Liver (tissue), 9 donors: ENCODE data around the gene AJM1. TPM values are rescaled to one million over a fixed set of nuclear protein-coding genes. Genes with fewer than 3 reads are reported as not detected.

Experiments used
- DNase-seq: peaks from one replicate; pipeline ENCODE4 v3.0.0-alpha.2; 2017; ENCODE audit warnings: low spot score
- H3K27ac ChIP-seq, 2 donors: one replicate each; pipeline ENCODE4 v1.7.0; 2013; ENCODE audit warnings: inconsistent platforms in 2 of 2, low read length in 2 of 2, control low read depth in 1 of 2, low read depth in 1 of 2, mild to moderate bottlenecking in 1 of 2
- H3K27me3 ChIP-seq, 4 donors: one replicate each; pipeline versions ENCODE4 v1.6.1 to v1.7.0; 2013; ENCODE audit warnings: low read length in 3 of 4, inconsistent platforms in 1 of 4, mild to moderate bottlenecking in 1 of 4, moderate library complexity in 1 of 4; ENCODE audit not compliant: control insufficient read depth in 4 of 4, insufficient read depth in 4 of 4
- H3K36me3 ChIP-seq, 4 donors: one replicate each; pipeline versions ENCODE4 v1.6.1 to v1.7.0; 2013; ENCODE audit warnings: low read length in 3 of 4, mild to moderate bottlenecking in 3 of 4, low read depth in 1 of 4, moderate library complexity in 1 of 4; ENCODE audit not compliant: control insufficient read depth in 4 of 4, insufficient read depth in 3 of 4
- H3K4me1 ChIP-seq, 4 donors: one replicate each; pipeline versions ENCODE4 v1.6.1 to v1.7.0; 2013; ENCODE audit warnings: low read length in 3 of 4, mild to moderate bottlenecking in 3 of 4, moderate library complexity in 1 of 4; ENCODE audit not compliant: control insufficient read depth in 4 of 4, insufficient read depth in 4 of 4
- H3K4me3 ChIP-seq, 3 donors: one replicate each; pipeline versions ENCODE4 v1.6.1 to v1.7.0; 2013; ENCODE audit warnings: low read length in 3 of 3, control low read depth in 1 of 3, low read depth in 1 of 3, mild to moderate bottlenecking in 1 of 3
- H3K9ac ChIP-seq, 2 donors: one replicate each; pipeline ENCODE4 v1.7.0; 2013; ENCODE audit warnings: low read length in 2 of 2, mild to moderate bottlenecking in 2 of 2, moderate library complexity in 2 of 2, control low read depth in 1 of 2, low read depth in 1 of 2
- H3K9me3 ChIP-seq, 4 donors: one replicate each; pipeline versions ENCODE4 v1.6.1 to v1.7.0; 2013; ENCODE audit warnings: low read length in 3 of 4; ENCODE audit not compliant: control insufficient read depth in 4 of 4
- ATF3 ChIP-seq: IDR thresholded peaks from 2 replicates; pipeline ENCODE4 v1.6.1; 2016; ENCODE audit warnings: antibody characterized with exemption
- CTCF ChIP-seq: fragments of 150-350 bp; IDR thresholded peaks from 2 replicates; pipeline ENCODE4 v1.5.1; 2017; ENCODE audit warnings: improper control_type of control experiment, low read depth, low read length; ENCODE audit not compliant: missing input control
- EGR1 ChIP-seq, 2 donors: IDR thresholded peaks; 2 replicates each; pipeline ENCODE4 v1.6.1; 2016 to 2018; ENCODE audit warnings: antibody characterized with exemption in 2 of 2, low read depth in 2 of 2
- FOXA1 ChIP-seq: IDR thresholded peaks from 2 replicates; pipeline ENCODE4 v1.6.1; 2016; ENCODE audit warnings: antibody characterized with exemption
- FOXA2 ChIP-seq: IDR thresholded peaks from 2 replicates; pipeline ENCODE4 v1.6.1; 2016; ENCODE audit warnings: antibody characterized with exemption
- GABPA ChIP-seq, 2 donors: IDR thresholded peaks in 1 of 2; conservative IDR thresholded peaks in 1 of 2; 2 replicates each; pipeline ENCODE4 v1.6.1; 2016; ENCODE audit warnings: antibody characterized with exemption in 2 of 2, mild to moderate bottlenecking in 1 of 2, moderate library complexity in 1 of 2
- HNF4A ChIP-seq, 2 donors: conservative IDR thresholded peaks; 2 replicates each; pipeline ENCODE4 v1.6.1; 2016; ENCODE audit warnings: antibody characterized with exemption in 2 of 2, mild to moderate bottlenecking in 2 of 2
- HNF4G ChIP-seq: IDR thresholded peaks from 2 replicates; pipeline ENCODE4 v1.6.1; 2016; ENCODE audit warnings: antibody characterized with exemption
- JUND ChIP-seq, 2 donors: IDR thresholded peaks; 2 replicates each; pipeline ENCODE4 v1.6.1; 2016; ENCODE audit warnings: antibody characterized with exemption in 2 of 2
- MAX ChIP-seq: IDR thresholded peaks from 2 replicates; pipeline ENCODE4 v1.6.1; 2016; ENCODE audit warnings: antibody characterized with exemption
- NR2F2 ChIP-seq: IDR thresholded peaks from 2 replicates; pipeline ENCODE4 v1.6.1; 2016; ENCODE audit warnings: antibody characterized with exemption
- RAD21 ChIP-seq, 2 donors: IDR thresholded peaks; 2 replicates each; pipeline ENCODE4 v1.6.1; 2016; ENCODE audit warnings: antibody characterized with exemption in 2 of 2, mild to moderate bottlenecking in 2 of 2
- REST ChIP-seq: IDR thresholded peaks from 2 replicates; pipeline ENCODE4 v1.6.1; 2016; ENCODE audit warnings: antibody characterized with exemption, mild to moderate bottlenecking
- RXRA ChIP-seq, 2 donors: IDR thresholded peaks; 2 replicates each; pipeline ENCODE4 v1.6.1; 2017 to 2018; ENCODE audit warnings: antibody characterized with exemption in 2 of 2, mild to moderate bottlenecking in 1 of 2
- SP1 ChIP-seq: IDR thresholded peaks from 2 replicates; pipeline ENCODE4 v1.6.1; 2018; ENCODE audit warnings: antibody characterized with exemption, mild to moderate bottlenecking
- TAF1 ChIP-seq: conservative IDR thresholded peaks from 2 replicates; pipeline ENCODE4 v1.6.1; 2016; ENCODE audit warnings: antibody characterized with exemption, mild to moderate bottlenecking
- YY1 ChIP-seq: IDR thresholded peaks from 2 replicates; pipeline ENCODE4 v1.6.1; 2016; ENCODE audit warnings: antibody characterized with exemption, mild to moderate bottlenecking
- WGBS: extraction: QIAGEN DNeasy Blood & Tissue Kit; methylation state at CpG from one replicate; pipeline ENCODE4 v1.1.7; 2013; 5-methylcytosine and 5-hydroxymethylcytosine counted together
- polyA plus RNA-seq, 2 donors: library from polyadenylated mRNA; stranded (reverse) in 1 of 2; unstranded in 1 of 2; fragments of 200-250 nt in 1 of 2; fragments of >200 nt in 1 of 2; fragmentation: Nextera tagmentation in 1 of 2; extraction: Ambion mirVana in 1 of 2; gene quantifications; one replicate each; pipeline versions ENCODE4 v1.2.1 to v1.2.3, GENCODE V29; 2013 to 2015
- total RNA-seq, 2 donors: library from RNA; depleted of rRNA; stranded (reverse); fragments of >200 nt; gene quantifications; one replicate each; pipeline ENCODE4 v1.2.3, GENCODE V29; 2014
- TF ChIP-seq, protein P1 (sequence below): IDR thresholded peaks from 2 replicates; pipeline ENCODE4 v1.6.1; 2016; ENCODE audit warnings: antibody characterized with exemption
- donor health status: healthy.
- donor health status: healthy.
- donor health status: healthy.
- donor health status: healthy.
- donor health status: healthy.

The AJM1 gene
- total and polyA plus RNA-seq, 4 donors: 0.56 to 2.3 (median 0.82) TPM

GRCh38 chr9:136806067-136806466, 36.2 kb upstream of the AJM1 start:
- TF ChIP-seq RXRA (IDR thresholded peaks at IDR 0.05) (no peak), CTCF (no peak), FOXA1 (no peak), TAF1 (no peak), SP1 (no peak), HNF4A (conservative IDR thresholded peaks at IDR 0.05) (no peak), ATF3 (no peak), EGR1 (IDR thresholded peaks at IDR 0.05; ENCODE audit: low read depth in 2 of 2) (no peak), RAD21 (IDR thresholded peaks at IDR 0.05) (no peak), MAX (no peak), NR2F2 (no peak), HNF4G (no peak), GABPA (IDR thresholded peaks at IDR 0.05 in 1 of 2, conservative IDR thresholded peaks at IDR 0.05 in 1 of 2) (no peak), YY1 (no peak), FOXA2 (no peak), JUND (IDR thresholded peaks at IDR 0.05) (no peak), REST (no peak)
- TF ChIP-seq, protein P1, sequence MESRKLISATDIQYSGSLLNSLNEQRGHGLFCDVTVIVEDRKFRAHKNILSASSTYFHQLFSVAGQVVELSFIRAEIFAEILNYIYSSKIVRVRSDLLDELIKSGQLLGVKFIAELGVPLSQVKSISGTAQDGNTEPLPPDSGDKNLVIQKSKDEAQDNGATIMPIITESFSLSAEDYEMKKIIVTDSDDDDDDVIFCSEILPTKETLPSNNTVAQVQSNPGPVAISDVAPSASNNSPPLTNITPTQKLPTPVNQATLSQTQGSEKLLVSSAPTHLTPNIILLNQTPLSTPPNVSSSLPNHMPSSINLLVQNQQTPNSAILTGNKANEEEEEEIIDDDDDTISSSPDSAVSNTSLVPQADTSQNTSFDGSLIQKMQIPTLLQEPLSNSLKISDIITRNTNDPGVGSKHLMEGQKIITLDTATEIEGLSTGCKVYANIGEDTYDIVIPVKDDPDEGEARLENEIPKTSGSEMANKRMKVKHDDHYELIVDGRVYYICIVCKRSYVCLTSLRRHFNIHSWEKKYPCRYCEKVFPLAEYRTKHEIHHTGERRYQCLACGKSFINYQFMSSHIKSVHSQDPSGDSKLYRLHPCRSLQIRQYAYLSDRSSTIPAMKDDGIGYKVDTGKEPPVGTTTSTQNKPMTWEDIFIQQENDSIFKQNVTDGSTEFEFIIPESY: no peak
- DNase-seq: peak; percentile 31

More at GRCh38 chr9:136806067-136806466, 36.2 kb upstream of the AJM1 start:
- H3K4me3 ChIP-seq: no peak overlapping the region
- peaks cover 3 to 29% (median 25%) of the 10 kb centered on the region in 4 donors for H3K4me1 ChIP-seq
- 92% methylated on average over 10 of the region's 10 CpGs for WGBS
- no peaks in the 10 kb centered on the region for H3K27me3 ChIP-seq
- H3K9me3 ChIP-seq: no peaks in the 10 kb centered on the region
- no peak overlapping the region for H3K27ac ChIP-seq
- H3K36me3 ChIP-seq: peaks cover 0 to 2% (median 0%) of the 10 kb centered on the region in 4 donors
- no peak overlapping the region for H3K9ac ChIP-seq
